ENCODE data around the gene COL4A4. TPM values are rescaled to one million over a fixed set of nuclear protein-coding genes. Genes with fewer than 3 reads are reported as not detected.

COL4A4 gene
- total and polyA plus RNA-seq, 2 of the 4 experiments (the other 2 are of a cell fraction), result 0.02 TPM; not detected in 1

DNA sequence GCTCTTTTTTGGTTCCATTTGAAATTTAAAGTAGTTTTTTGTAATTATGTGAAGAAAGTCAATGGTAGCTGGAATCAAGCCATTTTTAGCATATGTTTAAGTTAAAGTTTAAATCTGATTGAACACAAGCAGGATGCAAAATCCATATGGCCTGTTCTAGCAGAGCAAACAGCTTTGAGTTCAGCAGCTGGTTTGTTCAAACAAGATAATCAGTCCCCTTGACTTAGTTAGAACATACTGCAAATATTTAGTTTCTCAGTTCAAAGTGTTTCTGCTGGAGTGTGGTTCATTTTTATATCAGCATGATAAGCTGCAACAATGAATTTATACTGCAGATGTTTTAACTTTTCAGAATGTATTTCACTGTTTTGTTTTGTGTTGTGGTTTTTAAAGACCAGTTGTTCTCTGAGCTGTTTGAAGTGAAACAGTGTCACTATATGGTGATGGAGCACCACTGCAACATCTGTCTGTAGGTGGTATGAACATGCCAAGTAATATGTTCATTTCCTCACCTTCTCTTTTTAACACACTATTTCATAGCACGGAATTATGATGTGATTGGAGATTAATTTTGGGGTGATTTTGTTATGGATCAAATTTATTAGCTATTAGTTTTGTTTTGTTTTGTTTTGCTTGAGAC lies 125.3 kb downstream of the COL4A4 start:
- Histone ChIP-seq H3K9me3 (ENCODE audit: control insufficient read depth, insufficient read depth, low read length) (no peaks in the 10 kb centered on the region), H3K9me1 (ENCODE audit: insufficient read depth, low read length) (no peaks in the 10 kb centered on the region), H2BK5ac (ENCODE audit: low read depth, low read length, poor library complexity, severe bottlenecking) (no peak overlapping the region), H4K91ac (ENCODE audit: insufficient read depth, low read depth, low read length) (no peak overlapping the region), H4K8ac (ENCODE audit: low read depth in 2 of 2, low read length in 2 of 2) (no peak overlapping the region), H3K9ac (ENCODE audit: low read depth, low read length) (no peak overlapping the region), H3K4me3 (ENCODE audit: insufficient read depth, low read depth, low read length) (no peak overlapping the region), H3K79me1 (ENCODE audit: low read depth in 1 of 2, low read length in 2 of 2) (no peaks in the 10 kb centered on the region), H2BK15ac (ENCODE audit: low read depth, low read length) (no peak overlapping the region), H3K27ac (ENCODE audit: insufficient read depth, low read length) (no peak overlapping the region), H2AFZ (replicated peaks; ENCODE audit: low read length, poor library complexity) (no peak overlapping the region), H4K5ac (ENCODE audit: low read depth, low read length) (no peak overlapping the region), H2AK5ac (ENCODE audit: low read depth, low read length) (no peak overlapping the region), H3K4ac (ENCODE audit: low read depth, low read length) (no peak overlapping the region), H3K14ac (replicated peaks; ENCODE audit: low read depth, low read length) (no peak overlapping the region), H3K4me2 (ENCODE audit: low read depth, low read length) (no peak overlapping the region), H3K56ac (ENCODE audit: extremely low read depth, insufficient read depth, low read length) (no peak overlapping the region), H3K18ac (ENCODE audit: low read depth, low read length) (no peak overlapping the region), H3K36me3 (ENCODE audit: control insufficient read depth, insufficient read depth, low read length) (no peaks in the 10 kb centered on the region), H4K20me1 (ENCODE audit: insufficient read depth, low read length) (no peaks in the 10 kb centered on the region), H2BK120ac (ENCODE audit: low read depth, low read length) (no peak overlapping the region), H3K27me3 (ENCODE audit: control insufficient read depth, insufficient read depth, low read length) (peaks cover 3% of the 10 kb centered on the region), H2AK9ac (replicated peaks; ENCODE audit: low read depth, low read length, poor library complexity) (no peak overlapping the region), H2BK20ac (ENCODE audit: low read depth, low read length) (no peak overlapping the region), H3K23ac (ENCODE audit: low read depth, low read length) (no peak overlapping the region), H3K4me1 (ENCODE audit: control insufficient read depth, insufficient read depth, low read length) (no peaks in the 10 kb centered on the region)
- ATAC-seq (ENCODE audit: low read depth) (no peak), DNase-seq (no peak)
- in situ Hi-C loops (cut with MboI; ENCODE audit: low sequenced_read_pairs) (no loop called here), dilution Hi-C loops (cut with HindIII; ENCODE audit: low sequenced_read_pairs, unreplicated experiment) (no loop called here), intact Hi-C loops (cut with micrococcal nuclease) (loop anchor here (5.0 kb wide), 1 partner anchor 199 kb away; no protein-coding TSS in a partner anchor)
- ChIA-PET POLR2A (ENCODE audit: unreplicated experiment) (no interaction called here), CTCF (no interaction called here)
- no CpG with 5 or more reads among the region's 1 CpG for WGBS, 2 experiments (ENCODE audit: extremely low coverage in 2 of 2, insufficient read length in 1 of 2)
- no peak for TF ChIP-seq RFX5 (IDR thresholded peaks at IDR 0.05; ENCODE audit: low read depth, low read length)
- no peak for TF ChIP-seq CHD1 (IDR thresholded peaks at IDR 0.05; ENCODE audit: low read depth, low read length)
- TF ChIP-seq SMC3 (IDR thresholded peaks at IDR 0.05; ENCODE audit: low read depth, low read length), result no peak
- no peak for TF ChIP-seq CTCF (conservative IDR thresholded peaks at IDR 0.05; ENCODE audit: low read depth, low read length)
- no TSS peak for BruUV-seq (replicated peaks)
